ENCODE results near the gene PCSK4.

The PCSK4 gene

DNA sequence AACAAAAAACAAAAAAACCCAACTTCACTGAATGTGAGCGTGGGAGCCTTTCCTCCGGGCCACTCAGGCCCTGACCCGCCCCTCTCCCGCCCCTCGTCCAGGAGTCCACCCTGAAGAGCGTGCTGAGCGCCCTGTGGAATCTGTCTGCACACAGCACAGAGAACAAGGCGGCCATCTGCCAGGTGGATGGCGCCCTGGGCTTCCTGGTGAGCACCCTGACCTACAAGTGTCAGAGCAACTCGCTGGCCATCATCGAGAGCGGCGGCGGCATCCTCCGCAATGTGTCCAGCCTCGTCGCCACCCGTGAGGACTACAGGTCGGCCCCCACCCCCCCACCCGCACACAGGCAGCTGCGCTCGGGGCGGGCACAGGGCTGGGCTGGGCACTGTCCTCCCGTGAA, 28.3 kb downstream of the PCSK4 start:
- no peaks in the 10 kb centered on the region for H3K9me3 ChIP-seq (ENCODE audit: insufficient read depth, low read depth, low read length)
- no peaks in the 10 kb centered on the region for H3K4me1 ChIP-seq (ENCODE audit: insufficient read depth, low read length)
- H3K27ac ChIP-seq (ENCODE audit: low read length), result no peak overlapping the region
- no peak overlapping the region for H3K4me3 ChIP-seq (ENCODE audit: low read length)
- no peaks in the 10 kb centered on the region for H3K36me3 ChIP-seq (ENCODE audit: insufficient read depth, low read depth, low read length)
- H3K27me3 ChIP-seq (ENCODE audit: insufficient read depth, low read length), result peaks cover 74% of the 10 kb centered on the region
- H3K9ac ChIP-seq (ENCODE audit: low read depth, low read length), result no peak overlapping the region

DNA sequence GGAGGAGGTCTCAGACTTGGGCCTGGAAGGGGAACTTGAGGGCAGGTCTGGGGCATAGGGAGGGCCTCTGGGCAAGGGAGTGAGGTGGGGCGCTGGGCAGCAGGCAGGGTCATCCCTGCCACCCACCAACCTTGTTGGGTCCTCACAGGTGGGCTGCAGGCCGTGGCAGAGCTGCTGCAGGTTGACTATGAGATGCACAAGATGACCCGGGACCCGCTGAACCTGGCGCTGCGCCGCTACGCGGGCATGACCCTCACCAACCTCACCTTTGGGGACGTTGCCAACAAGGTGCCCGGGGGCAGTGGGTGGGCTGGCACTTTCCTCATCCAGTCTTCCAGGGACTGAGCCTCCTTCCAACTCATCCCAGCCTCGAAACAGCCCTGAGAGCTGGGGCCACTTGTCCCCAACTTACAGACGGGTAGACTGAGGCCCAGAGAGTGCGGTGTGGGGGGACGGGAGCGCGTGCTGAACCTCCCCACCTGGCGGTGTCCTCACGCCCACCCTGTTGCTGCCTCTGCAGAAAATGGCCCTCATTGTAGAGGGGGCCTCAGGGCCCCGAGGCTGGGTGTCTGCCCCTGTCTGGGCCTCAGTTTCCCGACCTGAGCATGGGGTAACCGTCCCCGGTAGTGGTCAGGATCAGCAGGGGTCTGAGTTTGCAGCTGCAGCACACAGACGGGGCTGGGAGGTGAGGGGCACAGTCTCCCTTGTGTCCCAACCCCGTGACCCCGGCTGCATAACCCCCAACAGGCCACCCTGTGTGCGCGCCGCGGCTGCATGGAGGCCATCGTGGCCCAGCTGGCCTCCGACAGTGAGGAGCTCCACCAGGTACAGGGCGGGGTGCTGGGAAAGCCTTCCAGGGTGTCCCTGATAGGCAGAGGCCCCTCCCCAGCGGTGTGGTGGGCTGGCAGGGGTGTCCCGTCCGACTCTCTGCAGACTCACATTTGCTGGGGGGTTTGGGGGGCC, 29.8 kb downstream of the PCSK4 start:
- H3K27ac ChIP-seq (ENCODE audit: low read length), result no peak overlapping the region
- H3K27me3 ChIP-seq (ENCODE audit: insufficient read depth, low read length), result peaks cover 74% of the 10 kb centered on the region
- H3K4me1 ChIP-seq (ENCODE audit: insufficient read depth, low read length), result no peaks in the 10 kb centered on the region
- H3K9me3 ChIP-seq (ENCODE audit: insufficient read depth, low read depth, low read length), result no peaks in the 10 kb centered on the region
- no peak overlapping the region for H3K4me3 ChIP-seq (ENCODE audit: low read length)
- H3K36me3 ChIP-seq (ENCODE audit: insufficient read depth, low read depth, low read length), result no peaks in the 10 kb centered on the region
- H3K9ac ChIP-seq (ENCODE audit: low read depth, low read length), result no peak overlapping the region

DNA sequence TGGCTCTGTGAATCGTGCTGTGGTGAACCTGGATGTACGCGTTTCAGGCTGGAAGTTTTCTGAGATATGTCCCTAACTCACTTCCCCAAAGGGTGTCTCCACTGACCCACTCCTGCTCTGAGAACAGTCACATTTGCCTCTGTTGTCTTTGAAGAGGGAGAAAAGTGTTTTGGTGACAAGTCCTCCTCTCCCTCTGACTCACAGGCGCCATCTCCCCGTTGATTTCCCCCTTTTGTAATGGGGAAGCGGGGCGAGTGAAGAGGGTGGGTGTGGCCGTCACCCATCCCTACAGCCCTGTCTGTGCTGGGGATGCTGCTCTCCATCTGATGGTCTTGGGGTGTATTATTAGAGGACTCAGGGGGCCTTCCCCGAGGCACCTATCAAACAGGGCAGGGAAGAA, 30.7 kb downstream of the PCSK4 start:
- H3K4me1 ChIP-seq (ENCODE audit: insufficient read depth, low read length), result no peaks in the 10 kb centered on the region
- no peaks in the 10 kb centered on the region for H3K9me3 ChIP-seq (ENCODE audit: insufficient read depth, low read depth, low read length)
- peaks cover 72% of the 10 kb centered on the region for H3K27me3 ChIP-seq (ENCODE audit: insufficient read depth, low read length)
- H3K27ac ChIP-seq (ENCODE audit: low read length), result no peak overlapping the region
- no peak overlapping the region for H3K9ac ChIP-seq (ENCODE audit: low read depth, low read length)
- H3K4me3 ChIP-seq (ENCODE audit: low read length), result no peak overlapping the region
- H3K36me3 ChIP-seq (ENCODE audit: insufficient read depth, low read depth, low read length), result no peaks in the 10 kb centered on the region

DNA sequence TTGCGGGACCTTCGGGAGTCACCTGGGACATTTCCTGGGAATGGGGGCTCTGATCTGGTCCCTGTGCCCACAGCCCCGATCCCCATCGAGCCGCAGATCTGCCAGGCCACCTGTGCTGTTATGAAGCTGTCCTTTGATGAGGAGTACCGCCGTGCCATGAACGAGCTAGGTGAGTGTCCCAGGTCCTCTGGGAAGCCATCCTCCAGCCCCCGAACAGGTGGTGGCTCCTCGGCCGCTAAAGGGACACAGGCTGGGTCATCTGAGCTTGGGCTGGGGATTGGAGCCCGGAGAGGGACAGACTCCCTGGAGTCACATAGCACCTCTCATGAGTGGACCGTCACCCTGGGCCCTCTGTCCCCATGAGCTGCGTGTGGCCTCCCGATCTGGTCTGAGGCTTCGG, 32.3 kb downstream of the PCSK4 start:
- Histone ChIP-seq H3K4me3 (ENCODE audit: low read length) (no peak overlapping the region), H3K9ac (ENCODE audit: low read depth, low read length) (no peak overlapping the region), H3K36me3 (ENCODE audit: insufficient read depth, low read depth, low read length) (no peaks in the 10 kb centered on the region), H3K9me3 (ENCODE audit: insufficient read depth, low read depth, low read length) (no peaks in the 10 kb centered on the region), H3K27ac (ENCODE audit: low read length) (no peak overlapping the region), H3K27me3 (ENCODE audit: insufficient read depth, low read length) (peaks cover 73% of the 10 kb centered on the region), H3K4me1 (ENCODE audit: insufficient read depth, low read length) (no peaks in the 10 kb centered on the region)

- no peaks in the 10 kb centered on the region for H3K36me3 ChIP-seq (ENCODE audit: insufficient read depth, low read depth, low read length)
- no peaks in the 10 kb centered on the region for H3K9me3 ChIP-seq (ENCODE audit: insufficient read depth, low read depth, low read length)
- H3K27ac ChIP-seq (ENCODE audit: low read length), result no peak overlapping the region
- no peak overlapping the region for H3K9ac ChIP-seq (ENCODE audit: low read depth, low read length)
- peaks cover 80% of the 10 kb centered on the region for H3K27me3 ChIP-seq (ENCODE audit: insufficient read depth, low read length)
- no peak overlapping the region for H3K4me3 ChIP-seq (ENCODE audit: low read length)
- H3K4me1 ChIP-seq (ENCODE audit: insufficient read depth, low read length), result no peaks in the 10 kb centered on the region; the same call in 1 of the 2 replicates
These were observed 33.0 kb downstream of the PCSK4 start for GRCh38 chr19:1457031-1457739.

GRCh38 chr19:1456121-1456900, 33.8 kb downstream of the PCSK4 start:
- no peak overlapping the region for H3K9ac ChIP-seq (ENCODE audit: low read depth, low read length)
- H3K4me1 ChIP-seq (ENCODE audit: insufficient read depth, low read length), result no peaks in the 10 kb centered on the region; the same call in 1 of the 2 replicates
- peaks cover 88% of the 10 kb centered on the region for H3K27me3 ChIP-seq (ENCODE audit: insufficient read depth, low read length)
- no peak overlapping the region for H3K4me3 ChIP-seq (ENCODE audit: low read length)
- no peaks in the 10 kb centered on the region for H3K36me3 ChIP-seq (ENCODE audit: insufficient read depth, low read depth, low read length)
- H3K27ac ChIP-seq (ENCODE audit: low read length), result no peak overlapping the region
- H3K9me3 ChIP-seq (ENCODE audit: insufficient read depth, low read depth, low read length), result no peaks in the 10 kb centered on the region

DNA sequence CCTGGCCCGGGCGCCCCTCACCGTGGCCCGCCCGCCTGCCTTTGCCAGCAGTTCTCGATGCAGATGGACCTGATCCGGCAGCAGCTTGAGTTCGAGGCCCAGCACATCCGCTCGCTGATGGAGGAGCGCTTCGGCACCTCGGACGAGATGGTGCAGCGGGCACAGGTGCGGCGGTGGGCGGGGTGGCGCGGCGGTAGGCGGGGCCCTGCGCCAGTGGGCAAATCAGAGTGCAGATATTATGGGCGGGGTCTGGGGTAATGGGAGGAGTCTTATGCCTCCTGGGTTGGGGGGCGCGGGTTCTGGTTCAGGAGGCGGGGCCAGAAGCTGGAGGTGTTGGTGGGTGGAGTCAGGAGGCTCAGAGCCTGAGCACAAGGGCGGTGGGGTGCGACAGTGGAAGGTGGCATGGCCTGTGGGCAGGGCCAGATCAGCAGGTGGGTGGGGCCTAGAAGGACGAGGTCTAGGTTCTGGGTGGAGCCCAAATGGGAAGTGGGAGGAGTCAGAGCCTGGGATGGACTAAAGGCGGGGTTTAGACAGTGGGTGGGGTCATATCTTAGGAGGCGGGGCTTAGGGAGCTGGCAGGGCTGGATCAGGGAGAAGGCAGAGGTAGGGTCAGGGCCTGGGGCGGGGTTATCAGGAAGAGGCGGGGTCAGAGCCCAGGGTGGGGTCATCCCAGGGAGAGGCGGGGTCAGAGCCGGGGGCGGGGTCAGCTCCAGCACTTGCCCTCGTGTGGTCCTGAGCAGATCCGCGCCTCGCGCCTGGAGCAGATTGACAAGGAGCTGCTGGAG, 34.6 kb downstream of the PCSK4 start:
- H3K27me3 ChIP-seq (ENCODE audit: insufficient read depth, low read length), result peaks cover 96% of the 10 kb centered on the region

DNA sequence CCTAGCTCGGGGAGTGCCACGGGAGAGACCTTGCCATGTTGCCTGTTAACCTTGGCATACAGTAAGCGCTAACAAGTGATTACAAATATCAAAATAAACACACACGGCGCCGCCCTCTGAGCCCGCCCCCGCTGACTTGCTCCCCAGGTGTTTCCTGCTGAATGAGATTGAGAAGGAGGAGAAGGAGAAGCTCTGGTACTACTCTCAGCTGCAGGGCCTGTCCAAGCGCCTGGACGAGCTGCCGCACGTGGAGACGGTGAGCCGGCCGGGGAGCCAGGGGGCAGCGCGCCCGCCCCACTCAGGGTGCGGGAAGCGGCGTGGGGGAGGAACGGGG, 35.2 kb downstream of the PCSK4 start:
- no peak overlapping the region for H3K27ac ChIP-seq (ENCODE audit: low read length)
- H3K27me3 ChIP-seq (ENCODE audit: insufficient read depth, low read length), result peaks cover 98% of the 10 kb centered on the region
- no peaks in the 10 kb centered on the region for H3K9me3 ChIP-seq (ENCODE audit: insufficient read depth, low read depth, low read length)
- no peaks in the 10 kb centered on the region for H3K36me3 ChIP-seq (ENCODE audit: insufficient read depth, low read depth, low read length)
- H3K4me3 ChIP-seq (ENCODE audit: low read length), result peak overlapping the region; percentile 33; the same call in 1 of the 2 replicates
- no peak overlapping the region for H3K9ac ChIP-seq (ENCODE audit: low read depth, low read length)
- H3K4me1 ChIP-seq (ENCODE audit: insufficient read depth, low read length), result no peaks in the 10 kb centered on the region; the same call in 1 of the 2 replicates

More for the DNA sequence above, 34.6 kb downstream of the PCSK4 start:
- Histone ChIP-seq H3K27ac (ENCODE audit: low read length) (no peak overlapping the region), H3K4me1 (ENCODE audit: insufficient read depth, low read length) (no peaks in the 10 kb centered on the region; the same call in 1 of the 2 replicates), H3K4me3 (ENCODE audit: low read length) (peak overlapping the region; percentile 33; the same call in 1 of the 2 replicates), H3K36me3 (ENCODE audit: insufficient read depth, low read depth, low read length) (no peaks in the 10 kb centered on the region), H3K9ac (ENCODE audit: low read depth, low read length) (no peak overlapping the region), H3K9me3 (ENCODE audit: insufficient read depth, low read depth, low read length) (no peaks in the 10 kb centered on the region)

- H3K27me3 ChIP-seq (ENCODE audit: insufficient read depth, low read length), result peaks cover 98% of the 10 kb centered on the region
- H3K4me1 ChIP-seq (ENCODE audit: insufficient read depth, low read length), result no peaks in the 10 kb centered on the region; the same call in 1 of the 2 replicates
- no peak overlapping the region for H3K9ac ChIP-seq (ENCODE audit: low read depth, low read length)
- H3K4me3 ChIP-seq (ENCODE audit: low read length), result no peak overlapping the region
- H3K9me3 ChIP-seq (ENCODE audit: insufficient read depth, low read depth, low read length), result no peaks in the 10 kb centered on the region
- H3K27ac ChIP-seq (ENCODE audit: low read length), result no peak overlapping the region
- no peaks in the 10 kb centered on the region for H3K36me3 ChIP-seq (ENCODE audit: insufficient read depth, low read depth, low read length)
These were observed 36.4 kb downstream of the PCSK4 start for GRCh38 chr19:1453525-1454364.

- H3K27me3 ChIP-seq (ENCODE audit: insufficient read depth, low read length), result peaks cover 98% of the 10 kb centered on the region
- no peaks in the 10 kb centered on the region for H3K9me3 ChIP-seq (ENCODE audit: insufficient read depth, low read depth, low read length)
- no peak overlapping the region for H3K4me3 ChIP-seq (ENCODE audit: low read length)
- H3K4me1 ChIP-seq (ENCODE audit: insufficient read depth, low read length), result no peaks in the 10 kb centered on the region; the same call in 1 of the 2 replicates
- H3K9ac ChIP-seq (ENCODE audit: low read depth, low read length), result no peak overlapping the region; the same call in 1 of the 2 replicates
- no peak overlapping the region for H3K27ac ChIP-seq (ENCODE audit: low read length)
- no peaks in the 10 kb centered on the region for H3K36me3 ChIP-seq (ENCODE audit: insufficient read depth, low read depth, low read length)
These were observed 37.2 kb downstream of the PCSK4 start for GRCh38 chr19:1452802-1453524.
